ENCODE measurements around the gene SLC38A3.

DNA sequence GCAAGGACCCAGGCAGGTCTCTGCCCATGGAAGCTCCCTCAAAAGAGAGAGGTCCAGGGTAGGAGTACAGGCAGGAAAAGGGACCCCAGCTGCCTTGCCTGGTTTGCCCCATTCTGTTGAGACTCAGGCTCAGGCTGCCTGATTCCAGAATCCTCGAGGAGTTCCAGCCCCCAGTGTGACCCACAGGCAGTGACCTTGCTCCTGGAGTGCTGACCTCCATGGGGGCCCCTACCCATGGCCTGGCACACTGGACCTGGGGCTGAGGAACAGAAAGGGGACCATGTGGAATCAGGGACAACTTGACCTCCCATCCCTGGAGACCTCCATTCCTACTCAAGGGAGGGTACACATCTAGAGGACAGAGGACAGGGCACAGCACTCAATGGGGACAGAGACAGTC, 60.5 kb downstream of the SLC38A3 start:
- TF ChIP-seq YY1 (IDR thresholded peaks at IDR 0.05; ENCODE audit: insufficient read depth, insufficient read length) (no peak), ZNF274 (IDR thresholded peaks at IDR 0.05; ENCODE audit: low read depth, low read length) (no peak), SUZ12 (IDR thresholded peaks at IDR 0.05; ENCODE audit: extremely low read depth, insufficient read depth, insufficient read length) (no peak)

Data from NT2/D1 (cell line).